Neutrophil (primary cell): ENCODE results near the gene MCRIP2.

Experiments used
- H3K27ac ChIP-seq: fragments of 200-600 bp; sonication (generic); 2 replicates; pipeline ENCODE4 v1.5.1; 2016; ENCODE audit warnings: mild to moderate bottlenecking, moderate library complexity
- H3K27me3 ChIP-seq: fragments of 200-600 bp; sonication (generic); 2 replicates; pipeline ENCODE4 v1.6.0; 2016; ENCODE audit warnings: mild to moderate bottlenecking
- H3K36me3 ChIP-seq: fragments of 200-600 bp; sonication (generic); 2 replicates; pipeline ENCODE4 v1.5.1; 2017
- H3K4me1 ChIP-seq, 2 experiments: fragments of 200-600 bp in 1 of 2; sonication (generic) in 1 of 2; 1 replicate in 1 of 2; 2 replicates in 1 of 2; pipeline versions ENCODE4 v1.5.1 to v1.6.1; 2013 to 2016; ENCODE audit warnings: low read depth in 1 of 2, low read length in 1 of 2, mild to moderate bottlenecking in 1 of 2, moderate library complexity in 1 of 2; ENCODE audit not compliant: control insufficient read depth in 1 of 2, insufficient read depth in 1 of 2
- H3K4me3 ChIP-seq, 2 experiments: fragments of 200-600 bp in 1 of 2; sonication (generic) in 1 of 2; 1 replicate in 1 of 2; 2 replicates in 1 of 2; pipeline ENCODE4 v1.5.1; 2013 to 2016; ENCODE audit warnings: low read depth in 1 of 2, low read length in 1 of 2, mild to moderate bottlenecking in 1 of 2, moderate library complexity in 1 of 2
- H3K9me3 ChIP-seq: fragments of 200-600 bp; sonication (generic); 2 replicates; pipeline ENCODE4 v1.5.1; 2016
- TF ChIP-seq, protein P1 (sequence below): fragments of 200-600 bp; sonication (generic); IDR thresholded peaks from 2 replicates; pipeline ENCODE4 v1.5.1; 2016; ENCODE audit warnings: antibody characterized with exemption

Gene MCRIP2

DNA sequence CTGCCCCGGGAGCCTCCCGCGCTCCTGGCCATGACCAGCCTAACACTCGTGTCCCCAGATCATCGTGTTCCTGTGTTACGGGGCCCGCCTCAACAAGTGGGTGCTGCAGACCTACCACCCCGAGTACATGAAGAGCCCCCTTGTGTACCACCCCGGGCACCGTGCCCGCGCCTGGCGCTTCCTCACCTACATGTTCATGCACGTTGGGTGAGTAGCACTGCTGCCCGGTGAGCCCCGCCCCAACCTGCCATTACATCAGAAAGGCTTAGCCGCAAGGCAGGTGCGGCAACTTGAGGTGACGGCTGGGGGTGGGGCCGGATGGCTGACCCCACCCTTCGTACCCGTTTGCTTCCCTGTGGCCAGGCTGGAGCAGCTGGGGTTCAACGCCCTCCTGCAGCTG is 35.3 kb downstream of the MCRIP2 start:
- H3K27ac ChIP-seq = no peak overlapping the region
- H3K9me3 ChIP-seq = no peaks in the 10 kb centered on the region
- peaks cover 32% of the 10 kb centered on the region for H3K36me3 ChIP-seq
- TF ChIP-seq, protein P1, sequence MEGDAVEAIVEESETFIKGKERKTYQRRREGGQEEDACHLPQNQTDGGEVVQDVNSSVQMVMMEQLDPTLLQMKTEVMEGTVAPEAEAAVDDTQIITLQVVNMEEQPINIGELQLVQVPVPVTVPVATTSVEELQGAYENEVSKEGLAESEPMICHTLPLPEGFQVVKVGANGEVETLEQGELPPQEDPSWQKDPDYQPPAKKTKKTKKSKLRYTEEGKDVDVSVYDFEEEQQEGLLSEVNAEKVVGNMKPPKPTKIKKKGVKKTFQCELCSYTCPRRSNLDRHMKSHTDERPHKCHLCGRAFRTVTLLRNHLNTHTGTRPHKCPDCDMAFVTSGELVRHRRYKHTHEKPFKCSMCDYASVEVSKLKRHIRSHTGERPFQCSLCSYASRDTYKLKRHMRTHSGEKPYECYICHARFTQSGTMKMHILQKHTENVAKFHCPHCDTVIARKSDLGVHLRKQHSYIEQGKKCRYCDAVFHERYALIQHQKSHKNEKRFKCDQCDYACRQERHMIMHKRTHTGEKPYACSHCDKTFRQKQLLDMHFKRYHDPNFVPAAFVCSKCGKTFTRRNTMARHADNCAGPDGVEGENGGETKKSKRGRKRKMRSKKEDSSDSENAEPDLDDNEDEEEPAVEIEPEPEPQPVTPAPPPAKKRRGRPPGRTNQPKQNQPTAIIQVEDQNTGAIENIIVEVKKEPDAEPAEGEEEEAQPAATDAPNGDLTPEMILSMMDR = no peak
- H3K4me3 ChIP-seq = no peak overlapping the region
- H3K4me1 ChIP-seq = peaks cover 26 to 54% of the 10 kb centered on the region in 2 experiments
- peaks cover 44% of the 10 kb centered on the region for H3K27me3 ChIP-seq

GRCh38 chr16:677316-678190 is 35.9 kb downstream of the MCRIP2 start:
- TF ChIP-seq, protein P1 = no peak
- Histone ChIP-seq H3K27me3 (peaks cover 44% of the 10 kb centered on the region), H3K27ac (no peak overlapping the region), H3K9me3 (no peaks in the 10 kb centered on the region), H3K4me1 (peaks cover 27 to 58% of the 10 kb centered on the region in 2 experiments), H3K36me3 (peaks cover 32% of the 10 kb centered on the region), H3K4me3 (no peak overlapping the region)

DNA sequence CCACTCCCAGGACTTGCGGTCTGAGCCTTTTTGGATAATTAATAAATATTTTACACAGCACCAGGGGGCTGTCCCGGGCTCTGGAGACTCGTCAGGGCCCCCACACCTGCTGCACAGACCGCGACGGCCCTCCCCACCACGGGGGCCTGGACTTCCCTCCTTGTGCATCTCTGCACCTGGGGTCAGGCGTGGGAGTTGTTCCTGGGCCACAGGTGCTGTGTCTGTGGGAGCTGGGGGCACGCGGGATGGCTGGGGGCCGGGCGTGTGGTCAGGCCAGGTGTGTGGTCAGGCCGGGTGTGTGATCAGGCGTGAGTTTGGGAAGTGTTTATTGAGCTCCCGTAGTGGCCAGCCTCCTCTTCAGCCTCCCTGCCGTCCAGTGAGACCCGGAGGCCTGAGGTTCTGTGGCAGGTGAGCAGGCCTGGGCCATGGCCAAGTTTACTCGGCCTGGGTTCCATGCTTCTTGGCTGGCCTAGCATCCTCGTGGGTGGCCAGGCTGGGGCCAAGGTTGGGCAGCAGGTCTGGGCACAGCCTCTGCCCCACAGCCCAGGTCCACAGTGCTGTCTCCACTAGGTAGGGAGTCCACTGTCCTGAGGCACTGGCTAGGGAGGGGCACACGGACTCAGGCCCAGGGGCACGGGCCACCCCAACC is 36.7 kb downstream of the MCRIP2 start:
- Histone ChIP-seq H3K36me3 (peaks cover 28% of the 10 kb centered on the region), H3K4me3 (no peak overlapping the region), H3K4me1 (peaks cover 30 to 63% of the 10 kb centered on the region in 2 experiments), H3K9me3 (no peaks in the 10 kb centered on the region), H3K27ac (no peak overlapping the region), H3K27me3 (peaks cover 44% of the 10 kb centered on the region)
- TF ChIP-seq, protein P1 = no peak

GRCh38 chr16:678858-679813 is 37.5 kb downstream of the MCRIP2 start:
- H3K27ac ChIP-seq = peak overlapping the region; percentile 86
- peaks cover 20% of the 10 kb centered on the region for H3K36me3 ChIP-seq
- H3K27me3 ChIP-seq = peaks cover 43% of the 10 kb centered on the region
- no peaks in the 10 kb centered on the region for H3K9me3 ChIP-seq
- TF ChIP-seq, protein P1 = no peak
- H3K4me3 ChIP-seq = peak overlapping the region; percentile 42 to 91
- peaks cover 37 to 69% of the 10 kb centered on the region in 2 experiments for H3K4me1 ChIP-seq
